GM10266 (cell line): ENCODE results near the gene TPRG1.
A peak's percentile ranks its signal among the peaks of the same experiment; 100 is the strongest.

ENCODE experiments used
- DNase-seq: peaks from one replicate; pipeline ENCODE4 v3.0.0; 2012; ENCODE audit errors: extremely low spot score
- CTCF ChIP-seq: IDR thresholded peaks from 2 replicates; pipeline ENCODE4 v1.5.1; 2012; ENCODE audit warnings: mild to moderate bottlenecking, low read depth; ENCODE audit not compliant: control insufficient read depth, insufficient read depth; ENCODE audit errors: missing control alignments

TPRG1 gene

DNA sequence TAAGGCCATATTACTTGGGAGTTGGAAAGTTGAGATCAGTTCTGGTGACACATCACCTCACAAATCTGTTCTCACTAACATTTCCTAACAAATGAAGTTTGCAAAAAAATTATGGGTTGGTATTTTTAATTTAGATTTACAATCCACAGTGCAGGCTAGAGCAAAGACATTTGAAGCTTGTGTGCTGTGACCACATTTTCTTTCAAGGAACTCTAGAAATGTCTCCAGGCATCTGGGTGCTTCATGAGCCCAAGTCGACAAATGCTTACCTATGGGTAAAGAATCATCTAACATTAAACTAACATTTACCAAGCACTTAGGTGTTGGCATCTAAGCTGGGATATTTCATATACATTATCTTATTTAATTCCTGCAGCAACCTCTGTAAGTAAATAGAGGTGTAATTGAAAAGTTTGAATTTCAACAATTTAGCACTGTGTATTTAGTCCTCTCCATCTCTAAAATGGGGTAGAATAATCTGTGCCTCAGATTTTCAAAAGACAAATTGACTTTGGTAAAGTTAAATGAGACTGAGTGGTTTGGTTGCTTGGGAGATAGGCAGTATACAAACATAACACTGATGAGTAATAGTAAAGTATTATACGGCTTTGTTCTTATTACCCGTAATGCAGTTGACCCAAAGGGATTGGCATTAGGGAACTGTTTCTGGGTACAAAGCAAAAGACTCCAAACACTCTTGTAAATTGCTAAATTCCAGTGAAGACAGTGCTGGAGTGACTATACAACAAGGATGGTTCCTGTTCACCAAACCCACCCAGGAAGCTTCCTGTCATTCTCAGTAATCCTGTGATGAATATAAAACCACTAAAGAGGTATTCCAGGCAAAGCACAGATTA lies 162.5 kb downstream of the TPRG1 start:
- no peak for TF ChIP-seq CTCF
- no peak for DNase-seq

- no peak for TF ChIP-seq CTCF
- no peak for DNase-seq
These were observed 165.9 kb downstream of the TPRG1 start for GRCh38 chr3:189337673-189338091.

DNA sequence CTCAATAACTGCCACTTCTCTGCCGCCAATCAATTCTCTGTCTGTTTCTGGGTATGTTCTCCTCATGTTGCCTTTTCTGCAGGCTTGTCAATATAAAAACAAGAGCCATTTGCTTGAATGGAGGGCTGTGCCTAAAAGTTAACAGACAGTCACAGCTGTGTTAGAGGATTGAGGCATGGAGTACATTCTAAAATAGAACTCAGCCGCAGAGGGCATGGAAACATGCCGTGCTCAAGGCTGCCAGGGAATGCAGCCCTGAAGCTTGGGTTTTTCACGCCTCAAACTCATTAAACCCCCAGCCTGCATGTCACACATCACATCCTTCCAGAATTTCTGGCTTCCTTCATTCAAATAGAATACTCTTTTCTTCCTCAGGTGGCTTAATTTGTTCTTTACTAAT lies 166.6 kb downstream of the TPRG1 start:
- TF ChIP-seq CTCF, result no peak
- no peak for DNase-seq

DNA sequence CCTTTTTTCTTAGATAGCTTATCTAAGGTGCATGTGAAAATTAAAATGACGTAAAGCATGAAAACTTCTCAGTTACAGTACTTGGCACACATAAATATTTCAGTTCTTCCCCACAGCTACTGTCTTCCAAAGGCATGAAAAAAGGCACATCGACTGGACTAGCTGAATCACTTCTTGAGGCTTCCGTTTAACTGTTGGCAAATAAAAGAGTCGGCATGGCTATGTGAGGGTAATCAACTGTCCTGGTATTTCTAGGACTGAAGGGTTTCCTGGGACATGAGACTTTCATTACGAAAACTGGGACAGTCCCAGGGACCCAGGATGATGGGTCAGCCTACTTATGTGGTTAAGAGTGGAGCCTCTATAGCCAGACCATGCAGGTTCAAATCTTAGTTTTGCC lies 168.2 kb downstream of the TPRG1 start:
- no peak for DNase-seq
- no peak for TF ChIP-seq CTCF

DNA sequence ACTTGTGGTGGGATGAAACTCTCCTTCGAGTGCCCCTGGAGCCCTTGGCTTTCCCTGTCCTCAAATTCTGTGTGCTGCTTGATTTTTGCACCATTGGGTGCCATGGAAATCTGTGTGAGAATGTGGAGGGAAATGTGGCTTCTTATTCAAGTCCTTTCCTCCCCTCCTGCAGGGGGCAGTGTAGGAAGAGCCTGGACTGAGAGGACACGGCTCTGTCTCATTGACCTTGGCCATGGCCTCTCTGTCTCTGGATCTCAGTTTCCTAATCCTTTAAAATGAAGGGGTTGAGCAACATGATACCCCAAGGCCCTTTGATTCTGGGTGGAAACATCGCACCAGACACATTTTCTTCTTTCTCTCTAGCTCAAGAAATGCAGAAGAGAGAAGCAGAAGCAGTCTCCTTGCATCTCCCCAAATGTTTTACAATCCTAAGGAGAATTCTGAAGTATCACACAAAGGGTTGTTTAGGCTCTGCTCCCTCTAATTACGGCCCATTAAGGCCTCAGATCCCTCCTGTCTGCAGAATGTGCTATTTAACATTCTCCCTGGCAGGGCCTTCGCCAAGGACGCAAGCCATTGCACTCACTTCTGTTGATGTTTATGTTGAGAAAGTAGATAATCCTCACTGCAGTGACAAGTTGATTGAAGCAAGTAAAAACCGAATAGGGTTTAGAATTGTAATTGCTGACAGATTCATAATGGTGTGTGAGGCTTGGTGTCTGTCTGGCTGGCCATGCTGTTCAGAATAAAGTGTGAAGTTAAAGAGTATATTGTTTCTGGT lies 169.1 kb downstream of the TPRG1 start:
- peak; percentile 11 for TF ChIP-seq CTCF
- DNase-seq, result no peak

DNA sequence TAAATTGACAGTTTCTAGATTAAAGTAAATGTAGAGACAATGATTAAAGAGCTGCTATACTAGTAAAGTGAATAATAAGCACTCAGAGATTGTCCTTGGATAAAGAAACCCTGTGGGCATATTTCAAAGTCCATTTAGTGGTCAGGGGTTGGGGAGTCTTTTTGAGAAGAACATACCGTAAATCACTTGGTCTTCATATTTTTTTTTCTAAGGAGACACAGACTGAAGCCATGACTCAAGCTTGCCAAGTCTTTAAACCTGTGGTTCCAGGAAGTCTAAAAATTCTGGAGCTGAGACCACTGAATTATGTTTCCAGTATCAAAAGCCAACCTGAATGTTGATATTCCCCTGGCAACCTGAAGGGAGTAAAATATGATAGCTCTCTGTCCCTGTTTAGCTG lies 171.0 kb downstream of the TPRG1 start:
- no peak for TF ChIP-seq CTCF
- DNase-seq, result no peak

DNA sequence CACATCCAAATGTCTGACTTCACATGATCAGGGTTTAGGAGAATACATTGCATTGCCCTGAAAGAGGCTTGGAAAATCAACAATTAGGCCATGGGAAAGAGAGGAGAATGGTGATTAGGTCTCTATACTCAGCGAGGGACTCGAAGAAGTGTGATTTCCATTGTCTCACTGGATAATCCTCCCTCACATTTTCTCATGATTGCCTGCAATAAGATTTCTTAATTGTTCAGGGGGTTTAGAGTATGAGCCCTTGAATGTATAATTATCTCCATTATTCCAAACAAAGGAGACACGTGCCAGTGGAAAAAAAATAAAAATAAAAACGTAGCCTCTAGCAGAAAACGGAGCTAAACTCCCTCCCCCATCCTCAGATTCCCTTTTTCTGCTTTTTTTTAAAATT lies 173.2 kb downstream of the TPRG1 start:
- no peak for TF ChIP-seq CTCF
- no peak for DNase-seq
